GM18868 (cell line): ENCODE measurements around the gene PNLIPRP3.
"Not testable (repeated sequence)": the region's sequence is repeated elsewhere in the genome, so short reads cannot be mapped to it uniquely, and the experiment has no call there.

ENCODE experiments used
- ATAC-seq: cut with Tn5 transposase; IDR thresholded peaks from one replicate; pipeline ENCODE4 v1.9.1; 2021; ENCODE audit warnings: mild to moderate bottlenecking, moderate library complexity; ENCODE audit not compliant: unreplicated experiment

Gene PNLIPRP3

GRCh38 chr10:116427671-116428070 lies at the start of gene PNLIPRP3:
PNLIPRP3 (plus strand) TSS chr10:116427847; CDS start chr10:116428013, 166 bp downstream.
- no peak for ATAC-seq

GRCh38 chr10:116382290-116382689 lies 45.4 kb upstream of the PNLIPRP3 start:
- ATAC-seq = no peak

GRCh38 chr10:116385311-116385710 lies 42.3 kb upstream of the PNLIPRP3 start:
- ATAC-seq = no peak

GRCh38 chr10:116385994-116386809 lies 41.4 kb upstream of the PNLIPRP3 start:
- ATAC-seq = peak; percentile 71

- ATAC-seq = not testable (repeated sequence)
Measured at GRCh38 chr10:116393246-116393831, 34.3 kb upstream of the PNLIPRP3 start.

GRCh38 chr10:116395223-116395985 lies 32.2 kb upstream of the PNLIPRP3 start:
- ATAC-seq = no peak

GRCh38 chr10:116398224-116398623 lies 29.4 kb upstream of the PNLIPRP3 start:
- no peak for ATAC-seq

- no peak for ATAC-seq
Measured at GRCh38 chr10:116402858-116403257, 24.8 kb upstream of the PNLIPRP3 start.

GRCh38 chr10:116403740-116404250 lies 23.9 kb upstream of the PNLIPRP3 start:
- no peak for ATAC-seq

GRCh38 chr10:116408719-116409118 lies 18.9 kb upstream of the PNLIPRP3 start:
- peak; percentile 98 for ATAC-seq

- ATAC-seq = no peak
Measured at GRCh38 chr10:116410351-116410750, 17.3 kb upstream of the PNLIPRP3 start.

- ATAC-seq = no peak
Measured at GRCh38 chr10:116417821-116418220, 9.8 kb upstream of the PNLIPRP3 start.

- no peak for ATAC-seq
Measured at GRCh38 chr10:116418389-116418788, 9.3 kb upstream of the PNLIPRP3 start.

- no peak for ATAC-seq
Measured at GRCh38 chr10:116421815-116422214, 5.8 kb upstream of the PNLIPRP3 start.

- ATAC-seq = no peak
Measured at GRCh38 chr10:116429288-116429977, 1.8 kb downstream of the PNLIPRP3 start.

- no peak for ATAC-seq
Measured at GRCh38 chr10:116430288-116430687, 2.6 kb downstream of the PNLIPRP3 start.

- no peak for ATAC-seq
Measured at GRCh38 chr10:116431598-116431997, 4.0 kb downstream of the PNLIPRP3 start.

GRCh38 chr10:116437076-116437692 lies 9.5 kb downstream of the PNLIPRP3 start:
- no peak for ATAC-seq

- ATAC-seq = no peak
Measured at GRCh38 chr10:116440330-116441030, 12.8 kb downstream of the PNLIPRP3 start.
